ENCODE measurements around the gene TXK. TPM values are rescaled to one million over a fixed set of nuclear protein-coding genes. Genes with fewer than 3 reads are reported as not detected.
"Not testable (repeated sequence)": the region's sequence is repeated elsewhere in the genome, so short reads cannot be mapped to it uniquely, and the experiment has no call there.

TXK gene
- 0.20 TPM for total RNA-seq
- long read RNA-seq, result 0 reads

GRCh38 chr4:48134081-48134480 lies at the start of gene TXK:
TXK (minus strand) TSS chr4:48134250; CDS start chr4:48134170, 80 bp downstream.
- no peak for DNase-seq
- no peak for ATAC-seq
- intact Hi-C loops (cut with micrococcal nuclease), result no loop called here

DNA sequence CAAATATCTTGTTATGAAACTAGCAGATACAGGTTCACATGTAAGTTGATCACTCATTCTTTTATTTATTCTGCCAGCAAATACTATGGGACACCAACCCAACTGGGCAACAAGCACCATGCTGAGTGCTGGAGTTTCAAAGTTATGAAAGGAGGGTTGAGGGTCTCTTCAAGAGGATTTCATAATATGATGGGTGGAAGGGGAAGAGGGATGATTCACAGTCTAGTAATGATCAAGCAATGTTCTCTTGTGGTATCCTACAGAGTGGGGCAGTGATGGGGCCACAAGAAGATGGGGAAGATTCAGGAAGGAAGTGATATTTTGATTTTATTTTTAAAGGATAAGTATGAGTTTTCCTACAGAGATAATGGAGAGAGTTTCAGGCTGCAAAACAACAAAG lies 46.2 kb upstream of the TXK start:
- DNase-seq (no peak), ATAC-seq (no peak)
- intact Hi-C loops (cut with micrococcal nuclease), result no loop called here

DNA sequence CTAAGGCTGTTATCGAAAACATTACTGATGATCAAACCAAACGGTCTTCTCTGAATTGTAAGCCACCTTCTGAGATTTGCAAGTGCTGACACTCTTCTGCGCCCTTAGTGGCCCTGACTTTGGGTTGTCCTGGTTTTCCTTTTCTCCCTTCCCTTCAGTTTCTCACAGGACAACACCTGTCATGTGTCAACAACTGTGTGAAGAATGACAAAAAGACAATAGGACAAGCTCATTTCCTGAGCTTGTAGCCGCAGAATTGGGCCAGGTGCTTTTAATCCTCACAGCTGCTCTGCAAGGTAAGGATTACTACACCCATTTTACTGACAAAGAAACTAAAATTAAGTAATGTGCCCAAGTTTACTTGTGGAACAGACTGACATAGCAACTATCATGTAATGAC lies 44.9 kb upstream of the TXK start:
- DNase-seq (no peak), ATAC-seq (no peak)
- intact Hi-C loops (cut with micrococcal nuclease), result no loop called here

DNA sequence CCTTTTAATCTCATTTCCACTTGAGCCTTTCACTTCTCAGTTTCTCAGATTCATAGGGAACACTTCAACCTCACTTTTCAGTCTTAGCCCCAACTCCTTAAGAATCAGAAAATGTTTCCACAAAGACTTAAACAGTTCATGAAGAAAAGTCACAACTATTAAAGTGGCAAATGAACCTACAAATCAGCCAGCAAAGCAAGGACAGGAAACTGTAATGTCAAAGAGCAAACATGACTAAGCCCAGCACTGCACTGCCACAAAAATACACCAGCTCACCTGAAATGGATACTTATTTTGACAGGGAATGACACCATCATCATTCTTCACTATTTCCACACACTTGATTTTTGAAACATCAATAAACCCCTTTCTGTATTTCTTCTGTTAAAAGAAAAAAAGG lies 41.8 kb upstream of the TXK start:
- intact Hi-C loops (cut with micrococcal nuclease), result no loop called here
- ATAC-seq (no peak), DNase-seq (no peak)

DNA sequence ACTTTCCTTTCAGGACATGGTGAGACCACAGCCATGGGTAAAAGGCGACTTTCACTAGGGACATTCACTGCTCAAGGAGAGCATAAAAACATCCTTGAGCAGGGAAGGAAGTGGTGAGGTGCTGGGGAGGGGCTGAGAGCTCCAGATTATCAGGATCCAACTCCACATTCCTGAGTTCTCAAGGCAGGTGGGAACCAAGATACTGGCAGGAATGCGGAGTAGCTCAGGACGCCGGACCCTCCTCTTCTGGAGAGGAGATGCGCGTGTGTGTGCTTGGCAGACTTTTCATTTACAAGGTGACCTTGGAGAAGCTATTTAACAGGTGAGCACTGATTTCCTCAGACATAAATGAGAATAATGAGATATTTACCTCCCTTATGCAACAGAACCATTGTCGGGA lies 41.3 kb upstream of the TXK start:
- ATAC-seq (no peak), DNase-seq (no peak)
- intact Hi-C loops (cut with micrococcal nuclease), result no loop called here

GRCh38 chr4:48173056-48173991 lies 39.3 kb upstream of the TXK start:
- intact Hi-C loops (cut with micrococcal nuclease), result no loop called here
- DNase-seq, result no peak
- peak; percentile 65 for ATAC-seq

DNA sequence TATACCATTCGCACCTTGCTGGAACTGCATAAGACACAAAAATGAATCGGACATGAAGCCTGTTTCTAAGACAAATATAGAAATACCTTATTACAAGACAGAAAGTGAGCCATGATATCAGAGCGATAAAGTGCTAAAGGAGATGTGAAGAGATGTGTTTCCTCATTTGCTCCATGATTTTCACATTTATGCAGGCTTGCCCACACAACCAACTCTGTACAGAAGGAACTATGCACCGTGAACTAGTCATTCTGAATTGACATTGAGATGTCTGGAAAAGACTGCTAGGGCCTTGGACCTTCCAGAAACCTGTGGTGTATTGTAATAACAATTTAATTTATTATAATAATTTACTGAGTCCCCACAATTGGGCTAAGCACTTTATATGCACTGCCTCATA lies 38.6 kb upstream of the TXK start:
- intact Hi-C loops (cut with micrococcal nuclease), result no loop called here
- DNase-seq (no peak), ATAC-seq (no peak)

- ATAC-seq (no peak), DNase-seq (no peak)
- intact Hi-C loops (cut with micrococcal nuclease), result no loop called here
Observed at GRCh38 chr4:48169636-48170035, 35.6 kb upstream of the TXK start.

DNA sequence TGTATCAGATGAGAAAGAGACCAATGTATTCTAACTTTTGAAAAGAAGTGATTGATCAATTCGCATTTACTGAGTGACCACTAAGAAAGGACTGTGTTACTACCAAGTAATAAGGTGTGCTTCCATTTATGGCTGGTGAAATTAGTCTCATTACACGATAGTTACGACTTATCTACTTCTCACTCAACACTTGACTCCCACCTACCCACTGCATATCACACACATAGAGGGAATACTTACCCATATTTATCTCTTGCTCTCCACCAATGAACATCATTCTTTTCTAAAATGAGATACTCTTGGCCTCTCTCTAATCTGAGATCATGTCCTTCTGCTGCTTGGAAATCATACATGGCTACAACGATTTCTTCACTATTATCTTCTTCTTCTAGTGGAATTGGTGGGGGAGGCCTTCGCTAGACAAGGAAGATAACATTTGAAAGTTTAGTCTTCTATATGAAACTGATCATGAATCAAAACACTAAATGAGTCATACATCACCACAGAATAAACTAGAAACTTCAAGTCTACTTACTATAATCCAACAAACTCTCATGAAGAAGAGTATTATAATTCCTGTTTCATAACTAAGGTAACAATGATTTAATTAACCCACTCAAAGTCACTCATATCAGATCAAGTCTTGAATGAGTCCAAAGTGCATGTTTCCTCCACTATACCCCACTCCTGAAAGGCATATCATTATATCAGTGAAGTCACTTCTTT lies 33.7 kb upstream of the TXK start:
- ATAC-seq (no peak), DNase-seq (no peak)
- intact Hi-C loops (cut with micrococcal nuclease), result no loop called here

DNA sequence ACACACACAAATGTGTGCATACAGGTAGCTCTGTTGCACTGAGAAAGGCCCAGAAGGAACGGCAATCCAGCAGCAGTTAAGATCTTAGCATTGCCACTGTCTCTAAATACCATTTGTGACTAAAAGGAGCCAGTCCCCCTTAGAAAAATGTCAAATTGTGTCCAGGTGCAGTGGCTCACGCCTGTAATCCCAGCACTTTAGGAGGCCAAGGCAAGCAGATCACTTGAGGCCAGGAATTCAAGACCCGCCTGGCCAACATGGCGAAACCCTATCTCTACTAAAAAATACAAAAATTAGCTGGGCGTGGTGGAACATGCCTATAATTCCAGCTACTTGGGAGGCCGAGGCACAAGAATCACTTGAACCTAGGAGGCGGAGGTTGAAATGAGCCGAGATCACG lies 30.5 kb upstream of the TXK start:
- DNase-seq; intact Hi-C loops (cut with micrococcal nuclease); ATAC-seq: not testable (repeated sequence)

DNA sequence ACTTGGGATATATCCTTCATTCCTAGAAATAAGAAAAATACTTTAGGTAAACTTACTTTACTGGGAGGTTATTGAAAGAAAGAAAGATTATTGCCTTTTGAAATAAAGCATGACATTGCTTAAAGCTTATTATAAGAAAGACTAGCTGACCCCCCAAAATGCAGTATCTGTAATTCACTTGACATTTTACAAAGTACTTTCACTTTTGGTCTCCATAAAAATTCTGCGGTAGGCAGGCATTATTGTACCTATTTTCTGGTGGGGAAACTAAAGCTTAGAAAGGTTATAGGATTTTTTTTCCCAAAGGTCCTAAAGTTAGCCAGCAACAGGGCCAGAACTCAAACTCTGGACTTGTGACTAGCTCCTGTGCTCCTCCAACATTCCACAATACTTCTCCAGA lies 29.7 kb upstream of the TXK start:
- no peak for ATAC-seq
- intact Hi-C loops (cut with micrococcal nuclease), result no loop called here

GRCh38 chr4:48162162-48162561 lies 28.1 kb upstream of the TXK start:
- intact Hi-C loops (cut with micrococcal nuclease), result no loop called here

More for the DNA sequence above, 29.7 kb upstream of the TXK start:
- DNase-seq, result no peak

DNA sequence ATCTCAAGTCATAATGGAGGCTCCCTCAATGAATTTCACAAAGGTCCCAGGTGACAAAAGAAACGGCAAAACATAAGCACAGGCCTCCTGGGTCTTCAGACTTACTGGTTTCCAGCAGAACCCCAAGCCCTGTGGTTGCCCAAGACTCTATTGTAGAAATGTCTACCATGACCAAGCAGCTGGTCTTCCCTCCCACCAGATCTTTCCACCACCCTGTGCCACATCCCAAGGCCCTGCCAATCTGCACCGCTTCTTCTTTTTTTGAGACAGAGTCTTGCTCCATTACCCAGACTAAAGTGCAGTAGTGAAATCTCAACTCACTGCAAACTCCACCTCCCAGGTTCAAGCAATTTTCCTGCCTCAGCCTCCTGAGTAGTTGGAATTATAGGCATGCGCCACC lies 23.2 kb upstream of the TXK start:
- no peak for DNase-seq
- intact Hi-C loops (cut with micrococcal nuclease), result no loop called here
- no peak for ATAC-seq

More at GRCh38 chr4:48162162-48162561, 28.1 kb upstream of the TXK start:
- ATAC-seq (no peak), DNase-seq (no peak)

DNA sequence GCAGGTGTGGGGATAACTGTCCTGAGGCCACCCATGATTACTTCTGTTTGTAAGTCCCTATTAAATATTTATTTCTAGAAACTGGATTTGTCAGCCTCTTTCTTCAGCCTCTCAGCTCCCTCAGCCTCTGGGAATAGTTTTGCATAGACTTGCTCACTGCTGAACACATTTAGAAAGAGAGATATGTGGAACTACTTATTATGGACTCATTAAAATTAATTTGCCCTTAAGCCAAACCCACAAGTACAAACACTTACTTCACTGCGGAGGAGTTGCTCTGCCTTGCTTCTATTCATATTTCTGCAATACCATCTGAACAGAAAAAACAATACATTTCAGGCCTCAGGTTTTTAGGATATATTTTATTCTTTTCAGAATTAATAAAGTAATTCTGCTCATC lies 22.4 kb upstream of the TXK start:
- ATAC-seq (no peak), DNase-seq (no peak)
- intact Hi-C loops (cut with micrococcal nuclease), result no loop called here

DNA sequence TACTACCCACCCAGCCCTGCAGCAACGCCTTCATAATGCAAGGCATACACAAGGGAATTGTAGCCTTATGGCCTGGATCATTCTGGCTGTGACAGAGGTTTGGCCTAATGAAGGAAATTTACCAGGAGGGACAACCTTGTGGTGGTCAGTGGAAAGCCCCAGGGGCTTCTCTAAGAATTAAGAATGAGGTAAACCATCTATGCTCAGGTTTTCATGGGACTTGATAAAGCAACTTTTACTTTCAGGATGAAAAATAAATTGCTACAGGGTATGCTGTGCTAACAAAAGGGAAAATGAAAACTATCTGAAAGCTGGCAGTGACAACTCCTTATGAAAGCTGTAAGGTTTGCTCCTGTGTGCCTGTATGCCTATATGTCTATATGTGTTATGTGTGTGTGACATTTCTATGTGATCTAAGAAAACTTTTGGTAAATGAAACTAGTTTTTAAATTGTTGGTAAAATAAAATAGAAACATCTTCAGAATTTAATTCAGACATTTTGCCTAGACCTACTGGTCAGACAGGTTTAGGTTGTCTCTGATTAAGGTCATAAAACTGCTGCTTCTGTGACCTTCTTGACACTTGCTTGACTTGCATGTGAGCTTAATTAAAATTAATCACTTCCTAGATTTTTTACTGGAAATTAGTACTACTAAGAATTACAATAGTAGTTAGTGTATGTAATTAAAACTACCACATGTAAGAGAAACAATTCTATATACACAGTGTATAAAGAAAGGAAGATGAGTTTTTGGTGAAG lies 19.9 kb upstream of the TXK start:
- DNase-seq (no peak), ATAC-seq (no peak)
- intact Hi-C loops (cut with micrococcal nuclease), result no loop called here

DNA sequence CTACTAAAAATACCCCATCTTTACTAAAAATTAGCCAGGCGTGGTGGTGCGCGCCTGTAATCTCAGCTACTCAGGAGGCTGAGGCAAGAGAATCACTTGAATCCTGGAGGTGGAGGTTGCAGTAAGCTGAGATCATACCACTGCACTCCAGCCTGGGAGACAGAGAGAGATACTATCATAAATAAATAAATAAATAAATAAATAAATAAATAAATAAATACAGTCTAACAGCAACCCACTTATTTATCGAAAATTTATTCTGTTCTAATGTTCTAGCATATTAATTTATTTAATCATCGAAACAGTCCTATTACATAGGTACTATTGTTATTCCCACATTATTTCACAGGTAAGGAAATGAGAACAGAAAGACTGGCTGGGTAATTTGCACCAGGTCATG lies 18.2 kb upstream of the TXK start:
- no peak for ATAC-seq
- intact Hi-C loops (cut with micrococcal nuclease), result no loop called here
- DNase-seq, result no peak

DNA sequence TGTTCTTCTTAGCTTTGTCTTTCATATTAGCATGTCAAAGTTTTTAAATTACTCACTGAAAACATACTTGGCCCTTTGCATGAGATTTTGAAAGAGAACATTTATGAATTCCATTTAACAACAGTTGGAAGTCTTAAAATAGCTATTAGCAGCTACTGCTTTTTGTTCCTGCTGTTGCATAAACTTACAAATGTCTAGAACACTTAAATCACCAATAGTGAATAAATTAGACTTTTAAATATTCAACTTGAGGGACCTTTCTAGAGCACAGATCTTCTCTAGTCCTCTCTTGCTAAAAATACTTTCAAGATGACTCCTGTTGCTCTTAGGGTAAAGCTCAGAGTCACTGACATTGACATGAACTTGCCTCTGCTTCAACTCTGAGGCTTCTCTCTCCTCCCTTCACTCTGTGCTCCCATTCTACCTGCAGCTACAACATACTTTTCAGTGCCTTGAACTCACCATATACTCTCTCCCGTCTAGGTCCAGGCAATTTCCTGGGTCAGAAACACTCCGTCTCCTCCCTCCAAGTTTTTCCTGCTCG lies 15.8 kb upstream of the TXK start:
- peak; percentile 42 for ATAC-seq
- intact Hi-C loops (cut with micrococcal nuclease), result loop anchor here (10.0 kb wide), 1 partner anchor 125 kb away; no protein-coding TSS in a partner anchor

GRCh38 chr4:48147621-48148020 lies 13.6 kb upstream of the TXK start:
- intact Hi-C loops (cut with micrococcal nuclease), result loop anchor here (10.0 kb wide), 1 partner anchor 127 kb away; no protein-coding TSS in a partner anchor
- ATAC-seq (no peak), DNase-seq (no peak)

More for the DNA sequence above, 15.8 kb upstream of the TXK start:
- DNase-seq, result no peak

- intact Hi-C loops (cut with micrococcal nuclease), result loop anchor here (10.0 kb wide), 1 partner anchor 134 kb away; no protein-coding TSS in a partner anchor
Observed at GRCh38 chr4:48141048-48141447, 7.0 kb upstream of the TXK start.

More at GRCh38 chr4:48141048-48141447, 7.0 kb upstream of the TXK start:
- DNase-seq (no peak), ATAC-seq (no peak)

Measured in left ventricle myocardium superior (tissue), 1 donor.